B cell (primary cell): ENCODE data around the gene PIP4K2C. TPM values are rescaled to one million over a fixed set of nuclear protein-coding genes. Genes with fewer than 3 reads are reported as not detected.

Experiments
- ATAC-seq: fragments of 200-7000 bp; cut with Tn5 transposase; one replicate; pipeline ENCODE4 v1.10.0; 2021; ENCODE audit warnings: low read depth, mild to moderate bottlenecking, moderate number of reproducible peaks, moderate library complexity
- CTCF ChIA-PET: fragments of 350-600 bp; sonication (Branson Sonifier 250); formaldehyde crosslinking; loops from one replicate; lab custom pipeline; 2021; ENCODE audit warnings: antibody characterized with exemption, inconsistent platforms; lab: Charles Lee
- POLR2A ChIA-PET: fragments of 350-600 bp; sonication (Branson Sonifier 250); formaldehyde crosslinking; loops from one replicate; lab custom pipeline; 2021; ENCODE audit warnings: antibody characterized with exemption; lab: Charles Lee
- DNase-seq: peaks from one replicate; pipeline ENCODE4 v3.0.0; 2013
- H2AFZ ChIP-seq: 2 replicates; pipeline ENCODE4 v1.6.1; 2012; ENCODE audit warnings: mild to moderate bottlenecking, low read depth, low read length; ENCODE audit not compliant: insufficient read depth, poor library complexity, severe bottlenecking
- H3K27ac ChIP-seq, 2 donors: 1 replicate in 1 of 2; 2 replicates in 1 of 2; pipeline ENCODE4 v1.5.1; 2012 to 2013; ENCODE audit warnings: low read length in 2 of 2, mild to moderate bottlenecking in 2 of 2, moderate library complexity in 1 of 2
- H3K27me3 ChIP-seq, 4 experiments: fragments of 200-600 bp in 1 of 4; sonication (generic) in 1 of 4; replicated peaks in 1 of 4; 1 replicate in 2 of 4; 2 replicates in 2 of 4; pipeline versions ENCODE4 v1.6.1 to v1.7.0; 2013 to 2016; ENCODE audit warnings: low read length in 3 of 4, mild to moderate bottlenecking in 2 of 4, mixed read lengths in 1 of 4, moderate library complexity in 1 of 4; ENCODE audit not compliant: insufficient read depth in 4 of 4, control insufficient read depth in 3 of 4; ENCODE audit errors: control extremely low read depth in 1 of 4
- H3K36me3 ChIP-seq, 2 experiments: replicated peaks in 1 of 2; 1 replicate in 1 of 2; 2 replicates in 1 of 2; pipeline versions ENCODE4 v1.6.1 to v1.7.1; 2013; ENCODE audit warnings: low read length in 1 of 2; ENCODE audit not compliant: insufficient read depth in 2 of 2, control insufficient read depth in 1 of 2; ENCODE audit errors: control extremely low read depth in 1 of 2, extremely low read depth in 1 of 2
- H3K4me1 ChIP-seq, 2 donors: fragments of 200-600 bp in 1 of 2; sonication (generic) in 1 of 2; 1 replicate in 1 of 2; 2 replicates in 1 of 2; pipeline versions ENCODE4 v1.5.1 to v1.6.1; 2013 to 2017; ENCODE audit warnings: low read length in 2 of 2; ENCODE audit not compliant: control insufficient read depth in 2 of 2, insufficient read depth in 2 of 2
- H3K4me2 ChIP-seq: replicated peaks from 2 replicates; pipeline ENCODE3; 2012; ENCODE audit warnings: mild to moderate bottlenecking, low read depth, low read length; ENCODE audit not compliant: poor library complexity, severe bottlenecking
- H3K4me3 ChIP-seq, 5 experiments: fragments of 200-600 bp in 1 of 5; sonication (generic) in 1 of 5; 1 replicate in 3 of 5; 2 replicates in 2 of 5; pipeline versions ENCODE4 v1.5.1 to v1.7.0; 2011 to 2016; ENCODE audit warnings: low read length in 4 of 5, mild to moderate bottlenecking in 4 of 5, low read depth in 2 of 5, control low read depth in 1 of 5, moderate library complexity in 1 of 5; ENCODE audit not compliant: insufficient read depth in 1 of 5; ENCODE audit errors: control extremely low read depth in 1 of 5, extremely low read depth in 1 of 5
- H3K79me2 ChIP-seq: fragments of 200-600 bp; sonication (generic); one replicate; pipeline ENCODE4 v1.6.0; 2016; ENCODE audit warnings: low read length; ENCODE audit not compliant: control insufficient read depth, insufficient read depth
- H3K9ac ChIP-seq: fragments of 200-600 bp; sonication (generic); 2 replicates; pipeline ENCODE4 v1.6.1; 2017; ENCODE audit warnings: mild to moderate bottlenecking, low read length, moderate library complexity
- H3K9me3 ChIP-seq, 3 donors: one replicate each; pipeline versions ENCODE4 v1.6.1 to v1.7.1; 2013; ENCODE audit warnings: low read length in 2 of 3; ENCODE audit not compliant: control insufficient read depth in 2 of 3, insufficient read depth in 1 of 3; ENCODE audit errors: control extremely low read depth in 1 of 3
- H4K20me1 ChIP-seq: 2 replicates; pipeline ENCODE4 v1.6.0; 2012; ENCODE audit warnings: mild to moderate bottlenecking, low read length; ENCODE audit not compliant: insufficient read depth, control insufficient read depth, poor library complexity, severe bottlenecking
- H3K27ac Mint-ChIP-seq: one replicate; pipeline ENCODE4 v1.8.0; 2021; ENCODE audit warnings: mixed read lengths
- H3K27me3 Mint-ChIP-seq: one replicate; pipeline ENCODE4 v1.8.0; 2021; ENCODE audit warnings: mixed read lengths
- H3K4me1 Mint-ChIP-seq: one replicate; pipeline ENCODE4 v1.8.0; 2021; ENCODE audit warnings: mixed read lengths
- H3K4me3 Mint-ChIP-seq: one replicate; pipeline ENCODE4 v1.8.0; 2021; ENCODE audit warnings: mixed read lengths
- H3K9me3 Mint-ChIP-seq: one replicate; pipeline ENCODE4 v1.8.0; 2022; ENCODE audit warnings: mixed read lengths; ENCODE audit not compliant: insufficient read depth
- EZH2 ChIP-seq: IDR thresholded peaks from 2 replicates; pipeline ENCODE4 v1.6.1; 2012; ENCODE audit warnings: borderline replicate concordance, low read depth, mild to moderate bottlenecking, moderate library complexity, low read length; ENCODE audit not compliant: insufficient read depth, poor library complexity, severe bottlenecking
- WGBS: methylation state at CpG from one replicate; pipeline ENCODE4 v1.1.5; 2013; ENCODE audit warnings: missing lambda C conversion rate; ENCODE audit not compliant: insufficient coverage; 5-methylcytosine and 5-hydroxymethylcytosine counted together
- intact Hi-C: fragments of 100-400 bp; cut with micrococcal nuclease; formaldehyde crosslinking; loops from one replicate; pipeline ENCODE4 v1.10.0; 2022
- polyA plus RNA-seq: library from polyadenylated mRNA; depleted of rRNA; stranded (reverse); fragments of >200 nt; gene quantifications from 2 replicates; pipeline ENCODE4 v1.2.3, GENCODE V29; 2012
- total RNA-seq, 2 donors: library from RNA; stranded (reverse); fragments of 120-200 nt in 1 of 2; gene quantifications; 1 replicate in 1 of 2; 2 replicates in 1 of 2; pipeline versions ENCODE4 v1.2.3 to v1.2.4, GENCODE V29; 2013 to 2022
- TF ChIP-seq, protein P1 (sequence below): fragments of 200-600 bp; IDR thresholded peaks from one replicate; pipeline ENCODE4 v1.8.0; 2022; ENCODE audit warnings: antibody characterized with exemption, mild to moderate bottlenecking

Gene PIP4K2C
- total and polyA plus RNA-seq, 2 donors (not counting 1 experiment from before 2014, with no cell fraction given): 20.1 to 21.3 TPM

DNA sequence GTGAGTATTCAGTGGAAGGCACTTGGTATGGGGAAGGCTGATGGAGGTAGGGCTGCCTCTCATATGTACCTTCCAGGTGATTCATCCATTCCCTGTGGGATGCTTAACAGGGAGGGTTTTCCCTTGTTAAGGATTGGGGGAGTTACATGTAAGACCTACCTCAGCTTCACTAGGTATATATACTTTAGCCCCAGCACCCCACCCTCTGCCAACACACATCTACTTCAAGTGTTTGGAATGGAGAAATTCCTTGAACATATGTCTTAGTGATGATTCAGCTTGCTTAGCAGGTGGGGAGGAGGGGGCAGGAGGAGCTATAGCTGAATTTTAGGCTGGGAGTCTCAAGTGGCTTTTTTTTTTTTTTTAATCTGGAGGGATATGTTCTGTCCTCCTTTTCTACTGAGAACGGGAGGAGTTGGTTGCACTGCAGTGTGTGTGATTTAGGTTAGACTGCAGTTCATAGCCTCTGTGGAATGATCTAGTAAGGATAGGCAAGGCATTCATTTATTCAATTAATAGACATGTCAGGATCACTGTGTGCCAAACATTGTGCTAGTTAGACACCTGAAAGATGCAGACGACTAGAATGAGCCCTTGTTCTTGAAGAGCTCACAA lies 1.7 kb downstream of the PIP4K2C start:
- intact Hi-C loops: no loop called here
- no peak overlapping the region for H3K4me3 ChIP-seq
- no peak overlapping the region for H3K27ac Mint-ChIP-seq

GRCh38 chr12:57593187-57593586 lies 2.2 kb downstream of the PIP4K2C start:
- intact Hi-C loops: no loop called here
- no peak overlapping the region for H3K27ac ChIP-seq
- H3K9me3 Mint-ChIP-seq: no peaks in the 10 kb centered on the region
- ATAC-seq (no peak), DNase-seq (no peak)
- peaks cover 15% of the 10 kb centered on the region for H3K79me2 ChIP-seq
- ChIA-PET POLR2A (interaction anchor here (0.7 kb wide), 1 partner anchor 28 kb away, joined by 3 read pairs; no protein-coding TSS in a partner anchor), CTCF (interaction anchor here (1.1 to 3.7 kb wide), 6 partner anchors 10 to 40 kb away, joined by 3 to 32 read pairs (median 6); partner anchors contain the start of gene B4GALNT1)
- H3K27me3 ChIP-seq: peaks cover 0 to 7% (median 2%) of the 10 kb centered on the region in 4 experiments
- TF ChIP-seq, protein P1, sequence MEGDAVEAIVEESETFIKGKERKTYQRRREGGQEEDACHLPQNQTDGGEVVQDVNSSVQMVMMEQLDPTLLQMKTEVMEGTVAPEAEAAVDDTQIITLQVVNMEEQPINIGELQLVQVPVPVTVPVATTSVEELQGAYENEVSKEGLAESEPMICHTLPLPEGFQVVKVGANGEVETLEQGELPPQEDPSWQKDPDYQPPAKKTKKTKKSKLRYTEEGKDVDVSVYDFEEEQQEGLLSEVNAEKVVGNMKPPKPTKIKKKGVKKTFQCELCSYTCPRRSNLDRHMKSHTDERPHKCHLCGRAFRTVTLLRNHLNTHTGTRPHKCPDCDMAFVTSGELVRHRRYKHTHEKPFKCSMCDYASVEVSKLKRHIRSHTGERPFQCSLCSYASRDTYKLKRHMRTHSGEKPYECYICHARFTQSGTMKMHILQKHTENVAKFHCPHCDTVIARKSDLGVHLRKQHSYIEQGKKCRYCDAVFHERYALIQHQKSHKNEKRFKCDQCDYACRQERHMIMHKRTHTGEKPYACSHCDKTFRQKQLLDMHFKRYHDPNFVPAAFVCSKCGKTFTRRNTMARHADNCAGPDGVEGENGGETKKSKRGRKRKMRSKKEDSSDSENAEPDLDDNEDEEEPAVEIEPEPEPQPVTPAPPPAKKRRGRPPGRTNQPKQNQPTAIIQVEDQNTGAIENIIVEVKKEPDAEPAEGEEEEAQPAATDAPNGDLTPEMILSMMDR: no peak
- TF ChIP-seq EZH2: no peak
- WGBS: 100% methylated on average over 2 of the region's 4 CpGs
- peaks cover 14 to 21% of the 10 kb centered on the region in 2 donors for H3K4me1 ChIP-seq
- no peak overlapping the region for H3K4me3 ChIP-seq
- no peak overlapping the region for H3K27ac Mint-ChIP-seq
- H3K4me3 Mint-ChIP-seq: no peak overlapping the region
- H4K20me1 ChIP-seq: peaks cover 3% of the 10 kb centered on the region
- no peaks in the 10 kb centered on the region for H3K9me3 ChIP-seq
- peaks cover 15 to 36% of the 10 kb centered on the region in 2 experiments for H3K36me3 ChIP-seq
- H2AFZ ChIP-seq: no peak overlapping the region
- no peak overlapping the region for H3K9ac ChIP-seq
- H3K4me1 Mint-ChIP-seq: peaks cover 26% of the 10 kb centered on the region
- H3K4me2 ChIP-seq: no peak overlapping the region
- H3K27me3 Mint-ChIP-seq: peaks cover 3% of the 10 kb centered on the region

More for the DNA sequence above, 1.7 kb downstream of the PIP4K2C start:
- Histone ChIP-seq H2AFZ (no peak overlapping the region), H3K9ac (no peak overlapping the region), H4K20me1 (peaks cover 3% of the 10 kb centered on the region), H3K4me1 (peaks cover 14 to 21% of the 10 kb centered on the region in 2 donors), H3K27me3 (peaks cover 0 to 12% (median 7%) of the 10 kb centered on the region in 4 experiments), H3K9me3 (no peaks in the 10 kb centered on the region), H3K79me2 (peaks cover 15% of the 10 kb centered on the region), H3K4me2 (no peak overlapping the region), H3K36me3 (peaks cover 15 to 32% of the 10 kb centered on the region in 2 experiments), H3K27ac (no peak overlapping the region)
- Mint-ChIP-seq H3K9me3 (no peaks in the 10 kb centered on the region), H3K4me1 (peaks cover 26% of the 10 kb centered on the region), H3K27me3 (peaks cover 3% of the 10 kb centered on the region), H3K4me3 (peak overlapping the region; percentile 89)
- no peak for TF ChIP-seq EZH2
- TF ChIP-seq, protein P1: no peak
- ATAC-seq (no peak), DNase-seq (no peak)
- POLR2A ChIA-PET: no interaction called here
- CTCF ChIA-PET: interaction anchor here (1.1 to 3.7 kb wide), 8 partner anchors 10 to 40 kb away, joined by 3 to 32 read pairs (median 5); partner anchors contain the start of gene B4GALNT1
- no CpG with 5 or more reads among the region's 2 CpGs for WGBS
